HG02981 (cell line): ENCODE measurements around the gene ZBED1.
"Not testable (repeated sequence)": the region's sequence is repeated elsewhere in the genome, so short reads cannot be mapped to it uniquely, and the experiment has no call there.

Experiments used
- ATAC-seq: cut with Tn5 transposase; IDR thresholded peaks from one replicate; pipeline ENCODE4 v1.9.1; 2021; ENCODE audit warnings: mild to moderate bottlenecking, moderate library complexity; ENCODE audit not compliant: unreplicated experiment

The ZBED1 gene

DNA sequence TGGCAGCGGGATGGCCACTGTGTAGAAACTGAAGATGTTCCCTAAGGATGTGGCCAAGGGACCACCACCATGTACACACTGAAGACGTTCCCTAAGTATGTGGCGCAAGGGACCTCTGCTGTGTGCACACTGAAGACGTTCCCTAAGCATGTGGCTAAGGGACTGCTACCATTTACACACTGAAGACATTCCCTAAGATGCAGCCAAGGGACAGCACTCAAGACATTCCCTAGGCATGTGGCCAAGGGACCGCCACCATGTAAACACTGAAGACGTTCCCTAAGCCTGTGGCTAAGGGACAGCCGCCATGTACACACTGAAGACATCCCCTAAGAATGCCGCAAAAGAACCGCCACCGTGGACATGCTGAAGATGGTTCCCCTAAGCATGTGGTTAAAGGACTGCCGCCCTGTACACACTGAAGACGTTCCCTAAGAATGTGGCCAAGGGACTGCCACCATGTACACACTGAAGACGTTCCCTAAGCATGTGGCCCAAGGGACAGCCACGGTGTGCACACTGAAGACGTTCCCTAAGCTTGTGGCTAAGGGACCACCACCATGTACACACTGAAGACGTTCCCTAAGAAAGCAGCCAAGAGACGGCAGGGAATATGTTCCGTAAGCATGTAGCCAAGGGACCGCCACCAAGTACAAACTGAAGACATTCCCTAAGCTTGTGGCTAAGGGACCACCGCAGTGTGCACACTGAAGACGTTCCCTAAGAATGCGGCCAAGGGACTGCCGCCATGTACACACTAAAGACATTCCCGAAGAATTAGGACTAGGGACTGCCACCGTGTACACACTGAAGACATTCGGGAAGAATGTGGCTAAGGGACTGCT lies 43.3 kb downstream of the ZBED1 start:
- no peak for ATAC-seq

- not testable (repeated sequence) for ATAC-seq
Measured at GRCh38 chrX:2456091-2456490, 44.7 kb downstream of the ZBED1 start.

DNA sequence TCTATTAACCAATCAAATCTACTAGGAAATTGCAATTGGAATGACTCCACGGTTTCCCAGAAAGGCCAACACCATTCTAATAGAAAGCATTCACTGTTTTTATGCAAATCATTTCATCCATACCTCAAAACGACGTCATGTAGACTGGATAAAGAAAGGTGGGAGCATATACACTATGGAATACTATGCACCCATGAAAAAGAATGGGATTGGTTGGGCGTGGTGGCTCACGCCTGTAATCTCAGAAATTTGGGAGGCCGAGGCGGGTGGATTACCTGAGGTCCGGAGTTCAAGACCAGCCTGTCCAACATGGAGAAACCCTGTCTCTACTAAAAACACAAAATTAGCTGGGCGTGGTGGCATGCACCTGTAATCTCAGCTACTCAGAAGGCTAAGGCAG lies 46.2 kb downstream of the ZBED1 start:
- ATAC-seq = not testable (repeated sequence)

DNA sequence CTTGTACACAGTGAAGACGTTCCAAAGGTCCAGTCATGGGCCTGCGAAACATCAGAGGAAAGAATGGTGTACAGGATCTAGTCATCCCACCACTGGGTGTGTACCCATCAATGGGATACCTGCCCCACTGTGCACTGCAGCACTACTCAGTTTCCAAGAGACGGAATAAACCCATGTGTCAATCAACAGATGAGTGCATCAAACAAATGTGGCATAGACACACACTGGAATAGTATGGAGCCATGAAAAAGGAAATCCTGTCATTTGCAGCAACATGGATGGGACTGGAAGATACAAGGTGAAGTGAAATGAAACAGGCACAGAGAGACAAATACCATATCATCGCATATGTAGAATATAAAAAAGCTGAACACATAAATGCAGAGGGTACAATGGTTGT lies 48.0 kb downstream of the ZBED1 start:
- ATAC-seq = no peak

GRCh38 chrX:2452317-2452784 lies 48.4 kb downstream of the ZBED1 start:
- ATAC-seq = no peak

DNA sequence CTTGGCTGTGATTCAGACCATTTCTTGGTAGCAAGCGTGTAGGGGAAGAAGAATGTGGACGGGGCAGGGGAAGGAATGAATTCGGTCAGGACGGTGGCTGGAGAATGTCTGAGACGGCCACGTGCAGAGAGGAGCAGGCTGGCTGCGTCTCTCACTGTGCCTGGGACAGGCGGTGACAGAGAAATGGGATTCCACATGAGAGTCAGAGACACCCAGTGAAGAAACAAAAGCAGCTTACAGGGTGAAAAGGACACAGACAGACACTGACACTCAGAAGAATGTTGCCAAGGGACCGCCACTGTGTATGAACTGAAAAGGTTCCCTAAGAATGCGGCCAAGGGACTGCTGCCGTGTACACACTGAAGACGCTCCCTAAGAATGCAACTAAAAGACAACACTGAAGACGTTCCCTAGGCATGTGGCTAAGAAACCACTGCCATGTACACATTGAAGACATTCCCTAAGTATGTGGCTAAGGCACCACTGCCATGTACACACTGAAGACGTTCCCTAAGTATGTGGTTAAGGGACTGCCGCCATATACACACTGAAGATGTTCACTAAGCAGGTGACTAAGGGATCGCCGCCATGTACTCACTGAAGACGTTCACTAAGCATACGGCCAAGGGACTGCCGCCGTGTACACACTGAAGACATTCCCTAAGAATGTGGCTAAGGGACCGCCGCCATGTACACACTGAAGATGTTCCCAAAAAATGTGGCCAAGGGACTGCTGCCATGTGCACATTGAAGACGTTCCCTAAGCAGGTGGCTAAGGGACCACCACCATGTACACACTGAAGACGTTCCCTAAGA lies 49.1 kb downstream of the ZBED1 start:
- ATAC-seq = no peak

GRCh38 chrX:2450681-2451080 lies 50.1 kb downstream of the ZBED1 start:
- no peak for ATAC-seq

DNA sequence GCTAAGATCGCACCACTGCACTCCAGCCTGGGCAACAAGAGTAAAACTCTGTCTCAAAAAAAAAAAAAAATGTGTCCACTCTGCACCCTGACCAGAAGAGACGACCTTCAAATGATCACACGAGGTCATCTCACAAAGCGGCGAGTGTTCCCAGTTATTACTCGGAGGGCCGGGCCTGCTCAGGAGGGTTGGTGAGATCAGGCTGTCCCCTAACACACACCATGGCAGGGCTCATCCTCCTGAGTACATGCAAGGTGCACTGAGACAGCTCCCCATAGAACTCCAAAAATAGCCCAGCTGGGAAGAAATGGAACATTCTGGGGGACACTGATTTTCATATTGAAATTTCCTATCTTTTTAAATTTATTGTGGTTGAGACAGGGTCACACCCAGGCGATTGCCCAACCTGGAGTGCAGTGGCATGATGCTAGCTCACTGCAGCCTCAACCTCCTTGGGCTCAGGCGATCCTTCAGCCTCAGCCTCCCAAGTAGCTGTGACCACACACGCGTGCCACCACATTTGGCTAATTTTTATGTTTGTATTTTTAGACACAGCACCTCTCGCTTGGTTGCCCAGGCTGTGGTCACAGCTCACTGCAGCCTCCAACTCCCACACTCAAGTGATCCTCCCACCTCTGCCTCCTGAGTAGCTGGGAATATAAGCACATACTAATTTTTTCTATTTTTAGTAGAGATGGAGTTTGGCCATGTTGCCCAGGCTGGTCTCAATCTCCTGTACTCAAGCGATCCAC lies 51.5 kb downstream of the ZBED1 start:
- ATAC-seq = no peak

DNA sequence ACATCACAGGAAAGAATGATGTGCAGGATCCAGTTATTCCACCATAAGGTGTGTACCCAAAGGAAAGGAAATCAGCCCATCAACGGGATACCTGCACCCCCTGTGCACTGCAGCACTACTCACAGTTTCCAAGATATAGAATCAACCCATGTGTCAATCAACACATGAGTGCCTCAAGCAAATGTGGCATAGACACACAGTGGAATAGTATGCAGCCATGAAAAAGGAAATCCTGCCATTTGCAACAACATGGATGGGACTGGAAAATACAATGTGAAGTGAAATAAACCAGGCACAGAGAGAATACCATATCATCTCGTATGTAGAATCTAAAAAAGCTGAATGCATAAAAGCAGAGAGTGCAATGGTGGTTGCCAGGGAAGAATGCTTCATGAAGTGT lies 53.3 kb downstream of the ZBED1 start:
- ATAC-seq = no peak

DNA sequence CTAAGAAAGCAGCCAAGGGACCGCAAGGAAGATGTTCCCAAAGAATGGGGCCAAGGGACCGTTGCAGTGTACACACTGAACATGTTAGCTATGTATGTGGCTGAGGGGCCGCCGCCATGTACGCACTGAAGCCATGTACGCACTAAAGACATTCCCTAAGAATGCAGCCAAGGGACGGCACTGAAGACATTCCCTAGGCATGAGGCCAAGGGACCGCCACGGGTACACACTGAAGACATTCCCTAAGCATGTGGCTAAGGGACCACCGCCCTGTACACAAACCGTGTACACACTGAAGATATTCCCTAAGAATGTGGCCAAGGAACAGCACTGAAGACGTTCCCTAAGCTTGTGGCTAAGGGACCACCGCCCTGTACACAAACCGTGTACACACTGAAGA lies 54.0 kb downstream of the ZBED1 start:
- ATAC-seq = no peak

DNA sequence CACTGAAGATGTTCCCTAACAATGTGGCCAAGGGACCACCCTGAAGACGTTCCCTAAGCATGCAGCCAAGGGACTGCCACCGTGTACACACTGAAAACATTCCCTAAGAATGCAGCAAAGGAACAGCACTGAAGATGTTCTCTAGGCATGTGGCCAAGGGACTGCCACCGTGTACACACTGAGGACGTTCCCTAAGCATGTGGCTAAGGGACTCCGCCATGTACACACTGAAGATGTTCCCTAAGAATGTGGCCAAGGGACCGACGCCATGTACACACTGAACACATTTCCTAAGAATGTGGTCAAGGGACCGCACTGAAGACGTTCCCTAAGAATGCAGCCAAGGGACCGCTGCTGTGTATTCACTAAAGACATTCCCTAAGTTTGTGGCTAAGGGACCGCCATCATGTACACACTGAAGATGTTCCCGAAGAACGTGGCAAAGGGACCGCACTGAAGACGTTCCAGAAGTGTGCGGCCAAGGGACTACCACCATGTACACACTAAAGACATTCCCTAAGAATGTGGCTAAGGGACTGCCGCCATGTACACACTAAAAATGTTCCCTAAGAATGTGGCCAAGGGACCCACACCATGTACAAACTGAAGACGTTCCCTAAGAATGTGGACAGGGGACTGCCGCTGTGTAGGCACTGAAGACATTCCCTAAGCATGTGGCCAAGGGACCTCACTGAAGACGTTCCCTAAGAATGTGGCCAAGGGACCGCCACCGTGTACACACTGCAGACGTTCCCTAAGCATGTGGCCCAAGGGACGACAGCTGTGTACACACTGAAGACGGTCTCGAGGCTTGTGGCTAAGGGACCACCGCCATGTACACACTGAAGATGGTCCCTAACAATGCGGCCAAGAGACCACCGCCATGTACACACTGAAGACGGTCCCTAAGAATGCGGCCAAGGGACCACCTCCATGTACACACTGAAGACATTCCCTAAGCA lies 54.8 kb downstream of the ZBED1 start:
- ATAC-seq = no peak

DNA sequence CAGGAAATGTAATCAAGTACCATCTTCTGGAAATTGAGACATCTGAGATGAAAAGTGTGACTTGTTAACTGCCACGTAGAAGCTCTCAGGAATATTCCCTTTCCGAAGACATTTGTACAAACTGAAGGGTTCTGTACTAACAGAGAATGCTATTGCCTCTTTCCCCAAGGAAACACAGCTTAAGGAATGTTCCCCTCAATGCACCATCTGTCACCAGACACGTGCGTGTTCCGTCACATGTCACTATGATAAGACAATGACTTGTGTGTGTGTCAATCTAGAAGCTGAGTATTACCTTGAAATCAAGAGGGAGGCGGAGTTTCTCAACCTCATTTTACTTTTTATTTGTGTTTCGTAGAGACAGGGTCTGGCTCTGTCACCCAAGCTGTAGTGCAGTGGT lies 58.1 kb downstream of the ZBED1 start:
- ATAC-seq = no peak

- no peak for ATAC-seq
Measured at GRCh38 chrX:2441466-2441865, 59.3 kb downstream of the ZBED1 start.

GRCh38 chrX:2439613-2440012 lies 61.2 kb downstream of the ZBED1 start:
- no peak for ATAC-seq
